Measurements from ENCODE around the gene NHEJ1.

DNA sequence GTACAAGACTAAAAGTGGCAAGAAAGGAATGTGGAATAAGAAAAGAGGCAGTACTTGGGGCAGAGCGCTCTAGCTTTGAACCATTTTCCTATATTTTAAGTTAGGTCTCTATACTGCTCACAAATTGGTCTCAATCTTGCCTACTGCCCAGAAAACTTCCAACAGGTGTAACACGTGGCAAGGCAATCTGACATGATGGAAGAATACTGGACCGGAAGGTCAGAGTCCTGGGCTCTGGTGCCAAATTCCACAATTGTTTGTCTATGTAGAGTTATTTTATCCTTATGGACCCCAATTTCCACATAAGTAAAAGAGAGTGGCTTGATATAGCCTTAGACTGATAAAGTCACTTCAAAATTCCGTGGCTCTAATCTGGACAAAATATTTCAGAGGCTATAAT, 28.9 kb downstream of the NHEJ1 start:
- TF ChIP-seq, protein P1, sequence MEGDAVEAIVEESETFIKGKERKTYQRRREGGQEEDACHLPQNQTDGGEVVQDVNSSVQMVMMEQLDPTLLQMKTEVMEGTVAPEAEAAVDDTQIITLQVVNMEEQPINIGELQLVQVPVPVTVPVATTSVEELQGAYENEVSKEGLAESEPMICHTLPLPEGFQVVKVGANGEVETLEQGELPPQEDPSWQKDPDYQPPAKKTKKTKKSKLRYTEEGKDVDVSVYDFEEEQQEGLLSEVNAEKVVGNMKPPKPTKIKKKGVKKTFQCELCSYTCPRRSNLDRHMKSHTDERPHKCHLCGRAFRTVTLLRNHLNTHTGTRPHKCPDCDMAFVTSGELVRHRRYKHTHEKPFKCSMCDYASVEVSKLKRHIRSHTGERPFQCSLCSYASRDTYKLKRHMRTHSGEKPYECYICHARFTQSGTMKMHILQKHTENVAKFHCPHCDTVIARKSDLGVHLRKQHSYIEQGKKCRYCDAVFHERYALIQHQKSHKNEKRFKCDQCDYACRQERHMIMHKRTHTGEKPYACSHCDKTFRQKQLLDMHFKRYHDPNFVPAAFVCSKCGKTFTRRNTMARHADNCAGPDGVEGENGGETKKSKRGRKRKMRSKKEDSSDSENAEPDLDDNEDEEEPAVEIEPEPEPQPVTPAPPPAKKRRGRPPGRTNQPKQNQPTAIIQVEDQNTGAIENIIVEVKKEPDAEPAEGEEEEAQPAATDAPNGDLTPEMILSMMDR (conservative IDR thresholded peaks at IDR 0.05 in 1 of 2, IDR thresholded peaks at IDR 0.05 in 1 of 2; ENCODE audit: extremely low read depth in 1 of 2, insufficient read depth in 1 of 2, low read depth in 1 of 2, low read length in 2 of 2), result no peak
- no peak for TF ChIP-seq EZH2 (IDR thresholded peaks at IDR 0.05; ENCODE audit: borderline replicate concordance, low read length)
